Umbilical cord (tissue), 2 donors: ENCODE data around the gene DGKB. TPM values are rescaled to one million over a fixed set of nuclear protein-coding genes. Genes with fewer than 3 reads are reported as not detected.
A peak's percentile ranks its signal among the peaks of the same experiment; 100 is the strongest.

Experiments
- DNase-seq: peaks from one replicate; pipeline ENCODE4 v3.0.0-alpha.2; 2015; ENCODE audit warnings: low spot score
- total RNA-seq: library from RNA; depleted of rRNA; stranded (reverse); fragments of >200 nt; gene quantifications from one replicate; pipeline ENCODE4 v1.2.3, GENCODE V29; 2014; ENCODE audit warnings: low replicate concordance; ENCODE audit not compliant: insufficient read depth

The DGKB gene
- total RNA-seq, 1 donor from 2014 or later, result 15.4 TPM

DNA sequence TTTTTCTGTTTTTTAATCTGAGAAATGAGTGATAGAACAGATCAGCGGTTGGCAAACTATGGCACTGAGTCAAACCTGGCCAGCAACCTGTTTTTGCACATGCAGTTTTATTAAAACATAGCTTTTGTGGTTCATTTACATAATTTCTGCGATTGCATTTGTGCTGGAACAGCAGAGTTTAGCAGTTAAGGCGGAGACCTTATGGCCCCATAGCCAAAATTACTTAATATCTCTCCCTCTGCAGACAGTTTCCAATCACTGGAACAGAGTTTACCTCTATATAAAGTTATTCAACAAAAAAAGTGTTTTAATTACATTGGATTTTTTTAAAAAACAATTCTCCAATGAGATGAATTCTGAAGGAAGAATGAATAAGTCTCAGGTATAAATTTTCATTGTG, 212.1 kb downstream of the DGKB start:
- DNase-seq, result no peak

DNA sequence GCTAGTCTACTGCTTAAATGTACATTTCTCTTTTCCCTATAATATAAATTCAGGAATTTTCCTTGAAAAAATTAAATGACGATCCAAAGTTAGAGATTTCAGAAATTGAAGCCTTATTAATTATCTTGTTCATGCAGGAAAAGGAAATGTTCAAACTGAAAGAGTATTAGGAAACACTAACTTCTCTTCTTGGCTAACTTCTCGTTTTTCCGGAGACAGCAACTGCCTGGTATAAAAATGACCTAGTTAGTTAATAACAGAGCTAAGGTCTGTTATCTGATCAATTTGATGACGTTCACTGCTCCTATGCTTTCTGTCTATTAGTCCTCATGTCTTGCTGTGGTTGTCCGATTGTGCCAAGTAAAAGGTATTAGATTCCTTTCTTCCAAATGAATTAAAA, 212.5 kb downstream of the DGKB start:
- no peak for DNase-seq

DNA sequence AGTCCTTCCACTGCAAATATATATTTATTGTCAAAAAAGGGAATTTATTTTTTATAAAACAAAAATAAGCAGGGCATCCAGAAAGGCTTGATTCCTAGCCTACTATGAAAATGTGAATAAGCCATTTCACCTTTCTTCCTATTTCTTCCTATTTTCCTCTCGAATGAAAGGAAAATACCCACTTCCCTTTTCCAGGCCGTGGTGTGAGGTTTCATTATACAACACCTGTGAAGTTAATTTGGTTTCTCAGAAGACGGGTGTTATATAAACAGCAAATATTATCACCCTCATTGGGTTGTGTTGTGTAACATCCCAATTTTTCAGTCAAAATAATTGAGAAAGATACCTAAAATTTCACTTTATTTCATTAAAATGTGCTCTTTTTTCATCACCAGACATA, 214.3 kb downstream of the DGKB start:
- DNase-seq, result no peak

DNA sequence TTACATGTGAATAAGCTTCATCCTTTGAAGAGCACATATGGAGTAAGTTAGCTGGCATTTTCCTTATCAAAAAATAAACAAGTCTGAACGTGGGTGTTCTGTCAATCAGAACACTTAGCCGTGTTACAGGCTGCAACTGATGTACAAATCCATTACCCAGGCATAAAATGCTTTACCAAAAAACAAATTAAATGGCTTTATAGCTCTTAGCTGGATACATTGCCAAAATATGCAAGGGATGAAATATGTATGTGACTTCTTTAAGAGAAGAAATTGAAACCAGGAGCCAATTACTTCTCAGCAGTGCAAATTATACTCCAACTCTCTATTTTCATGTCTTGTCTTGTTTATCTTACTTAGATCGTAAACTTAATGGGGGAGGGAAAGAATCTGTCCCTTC, 214.8 kb downstream of the DGKB start:
- DNase-seq, result peak; percentile 4

DNA sequence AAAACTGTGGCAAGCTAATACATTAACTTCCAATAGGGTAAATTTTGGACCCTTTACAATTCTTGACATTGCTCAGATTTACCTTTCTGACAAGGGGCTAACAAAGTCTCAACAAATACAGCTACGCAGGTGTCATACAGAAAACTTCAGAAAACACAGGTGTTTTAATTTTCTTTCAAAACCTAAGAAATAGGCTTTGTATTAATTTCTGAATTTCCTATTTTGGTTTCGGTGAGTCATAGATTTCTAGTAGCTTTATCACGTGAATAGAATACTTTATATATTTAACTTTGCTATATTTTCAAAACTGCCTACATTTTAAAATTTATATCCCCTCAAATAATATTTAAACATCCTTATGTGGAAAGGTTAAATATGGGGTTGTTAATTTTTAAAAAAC, 215.3 kb downstream of the DGKB start:
- no peak for DNase-seq

DNA sequence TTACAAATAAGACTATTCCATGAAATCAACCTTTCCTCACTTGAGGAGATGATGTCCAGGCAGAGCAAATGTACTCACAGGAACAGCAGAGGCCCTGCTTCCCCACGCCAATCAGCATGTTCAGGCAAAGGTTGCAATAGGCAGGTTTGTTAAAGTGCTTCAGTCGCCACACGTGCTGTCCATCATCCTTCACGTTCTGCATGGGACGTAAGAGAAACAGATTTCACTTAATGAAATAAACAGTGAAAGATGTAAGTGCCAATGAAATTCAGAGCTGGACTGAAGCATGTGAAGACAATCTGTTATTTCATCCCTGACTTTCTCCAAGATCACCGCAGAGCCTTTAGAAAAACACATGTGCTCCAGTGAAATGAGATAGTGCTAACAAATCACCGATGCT, 217.4 kb downstream of the DGKB start:
- DNase-seq, result no peak

DNA sequence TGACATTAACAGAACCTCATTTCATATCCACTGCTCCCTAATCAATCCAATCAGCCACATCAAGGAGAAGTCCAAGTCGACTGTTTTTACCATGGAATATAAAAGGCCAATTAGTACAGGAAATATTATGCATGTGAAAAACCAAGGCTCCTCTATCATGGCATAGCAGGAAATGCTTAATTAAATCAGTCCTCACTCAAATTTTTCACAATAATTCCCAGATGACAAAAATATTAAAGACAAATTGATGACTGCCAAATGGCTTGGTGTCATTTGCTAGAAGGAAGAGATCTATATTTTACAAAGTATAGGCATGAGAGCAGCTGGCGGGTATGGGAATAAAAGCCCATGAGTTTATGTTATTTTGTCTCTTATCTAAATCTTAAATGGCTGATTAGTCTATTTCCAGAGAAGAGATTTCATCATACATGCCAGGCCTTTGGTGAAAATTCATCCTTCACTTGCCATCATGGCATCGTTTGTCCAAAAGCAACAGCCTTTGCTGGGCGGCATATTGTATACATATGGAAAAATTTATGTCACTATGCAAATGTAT, 219.6 kb downstream of the DGKB start:
- DNase-seq, result no peak

DNA sequence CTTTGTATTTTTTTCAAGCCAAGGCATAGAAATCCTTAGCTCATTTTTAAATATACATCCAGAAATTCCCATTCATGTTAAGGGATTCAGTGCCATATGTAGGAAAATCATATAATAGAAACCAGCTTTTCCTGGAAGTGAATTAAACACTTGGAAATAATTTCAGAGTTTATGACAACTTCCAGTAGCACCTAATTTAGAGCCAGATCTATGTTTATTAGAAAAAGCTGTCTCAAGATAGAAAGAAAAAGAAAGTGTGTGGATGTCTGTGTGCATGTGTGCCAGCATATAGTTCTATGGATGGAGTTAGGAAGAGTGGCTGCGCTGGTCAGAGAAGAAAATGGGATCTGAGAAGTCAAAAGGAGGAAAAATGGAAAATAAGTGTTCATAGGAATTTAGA, 225.7 kb downstream of the DGKB start:
- DNase-seq, result no peak

DNA sequence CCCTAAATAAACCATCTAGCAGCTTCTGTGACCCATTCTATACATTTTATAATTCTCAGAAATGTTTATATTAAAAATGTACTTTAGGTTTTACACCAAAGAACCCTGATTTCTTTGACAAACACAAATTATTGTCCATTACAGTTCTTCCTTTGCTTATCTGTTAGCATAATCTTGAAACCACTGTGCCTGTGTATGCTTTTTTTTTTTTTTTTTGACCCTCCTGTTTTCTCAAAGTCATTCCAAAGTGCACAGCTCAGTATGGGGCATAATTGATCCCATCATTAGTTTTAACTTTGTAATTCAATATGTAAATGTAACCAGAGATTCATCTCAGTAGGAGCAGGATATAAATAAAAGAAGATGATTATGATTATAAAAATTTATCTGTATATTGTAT, 229.3 kb downstream of the DGKB start:
- no peak for DNase-seq

DNA sequence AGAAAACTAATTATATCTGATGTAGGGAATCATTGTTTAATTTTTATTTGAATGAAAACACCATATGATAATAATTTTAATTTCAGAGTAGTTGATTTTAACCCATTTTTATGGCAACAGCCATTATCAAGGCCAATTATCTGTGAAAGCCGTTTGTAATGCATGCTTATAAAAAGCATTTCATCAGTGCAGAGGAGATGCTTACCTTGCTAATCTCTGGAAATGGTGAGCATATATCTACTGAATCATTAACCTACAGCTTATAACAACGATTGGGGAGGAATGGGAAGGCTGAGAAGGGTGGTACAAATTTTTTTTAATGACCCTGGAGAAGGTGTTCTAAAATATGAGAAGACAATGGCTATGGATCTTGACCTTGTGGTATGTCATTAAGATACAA, 235.6 kb downstream of the DGKB start:
- no peak for DNase-seq

DNA sequence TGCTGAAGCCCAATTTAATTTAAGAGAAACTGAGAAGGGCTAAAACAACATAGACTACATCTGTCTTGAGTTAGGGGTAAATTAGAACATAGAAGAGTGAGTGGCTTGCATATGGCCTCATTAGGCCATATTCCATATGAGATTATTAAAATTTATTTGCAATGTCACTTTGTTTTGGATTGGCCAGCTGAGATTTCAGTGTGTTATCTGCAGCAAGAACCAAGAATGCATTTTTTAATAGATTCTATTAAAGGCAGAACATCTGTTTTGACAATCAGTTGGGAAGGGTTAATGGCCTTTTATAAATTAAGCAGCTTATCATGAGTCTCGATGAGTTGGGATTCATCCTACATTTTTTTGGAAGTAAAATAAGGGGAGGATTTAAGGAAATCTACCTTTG, 236.2 kb downstream of the DGKB start:
- no peak for DNase-seq

DNA sequence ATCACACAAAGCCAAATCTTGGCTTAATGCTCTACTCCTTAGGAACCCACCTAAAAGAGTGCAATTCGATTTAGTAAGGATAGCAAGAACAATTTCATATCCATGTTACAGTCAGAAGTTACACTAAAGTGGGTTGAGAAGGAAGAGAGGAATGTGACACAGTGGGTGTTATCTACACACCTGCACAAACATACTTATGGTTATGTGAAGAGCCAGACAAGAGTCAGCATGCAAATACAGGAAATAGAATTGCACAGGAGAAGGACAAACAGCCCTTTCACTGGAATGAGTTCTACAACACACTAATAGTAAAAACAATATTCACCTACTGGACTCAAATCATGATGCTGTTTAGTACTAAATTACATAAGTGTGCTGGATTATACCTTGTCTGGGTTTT, 262.8 kb downstream of the DGKB start:
- DNase-seq, result no peak

DNA sequence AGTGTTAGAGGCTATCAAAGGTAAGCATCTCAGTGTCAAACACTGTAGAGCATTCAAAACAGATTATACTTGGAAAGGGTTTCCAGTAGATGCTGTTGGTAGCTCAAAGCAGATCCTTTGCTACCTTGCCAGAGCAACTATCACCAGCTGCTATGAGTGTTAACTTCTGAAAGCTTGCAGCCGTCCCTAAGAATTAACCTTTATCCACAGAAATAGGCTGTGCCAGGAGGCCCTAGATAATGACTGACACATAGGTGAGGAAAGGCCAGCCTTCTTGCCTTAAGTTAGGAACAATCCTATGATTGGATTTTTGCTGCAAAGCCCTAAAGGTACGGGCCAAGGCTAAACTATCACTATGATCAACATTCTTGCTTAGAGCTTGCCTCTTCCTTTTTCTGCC, 263.2 kb downstream of the DGKB start:
- DNase-seq, result no peak

DNA sequence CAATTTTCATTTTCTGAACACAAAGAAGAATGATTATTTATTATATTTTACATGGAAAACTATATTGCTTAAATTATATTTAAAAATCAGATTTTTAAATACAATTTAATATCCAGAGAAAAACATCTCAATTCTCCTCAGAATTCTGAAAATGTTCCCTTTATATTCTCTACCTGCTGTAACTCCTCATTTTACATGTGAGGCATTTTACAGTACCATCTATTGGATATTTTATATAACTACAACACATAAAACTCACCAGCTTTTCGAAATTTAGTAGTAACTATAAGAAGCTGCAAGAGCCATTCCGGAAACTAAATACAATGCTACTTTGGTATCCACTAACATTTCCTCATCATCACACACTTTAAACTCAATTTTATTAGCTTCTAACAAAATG, 264.6 kb downstream of the DGKB start:
- DNase-seq, result no peak

DNA sequence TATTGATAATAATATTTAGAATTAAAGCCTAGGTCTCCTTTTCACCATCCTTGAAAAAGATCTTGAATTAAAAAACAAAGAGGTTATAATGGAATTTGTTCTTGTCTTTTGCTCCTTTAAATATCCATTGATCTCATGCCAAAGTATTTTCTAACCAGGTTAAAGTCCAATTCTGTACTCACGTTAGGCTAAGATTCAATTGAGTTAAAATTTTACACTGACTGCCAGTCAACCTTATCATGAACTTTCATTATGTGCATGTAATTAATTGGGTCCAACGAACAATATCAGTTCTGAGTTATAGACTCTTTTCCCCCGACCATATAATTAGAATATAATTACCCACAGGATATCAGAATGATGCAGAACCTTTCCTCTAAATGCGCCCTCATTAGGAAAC, 266.6 kb downstream of the DGKB start:
- DNase-seq, result no peak

DNA sequence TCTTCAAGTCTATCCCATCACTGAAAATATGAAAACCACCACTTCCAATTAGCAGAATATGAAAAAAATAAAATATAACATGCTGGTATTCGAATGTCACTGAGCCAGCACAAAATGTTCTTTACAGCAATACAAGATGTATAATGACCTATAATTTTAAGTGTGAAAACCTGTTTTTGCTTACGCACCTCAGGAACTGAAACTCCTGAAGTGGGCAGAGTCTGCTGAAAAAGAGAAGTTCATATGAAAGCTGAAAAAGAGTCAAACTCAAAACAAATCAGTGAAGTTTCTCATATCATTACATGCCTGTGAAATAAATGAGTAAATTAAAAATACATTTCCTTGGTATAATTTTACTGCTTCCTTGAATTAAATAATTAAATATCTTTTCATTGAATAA, 272.5 kb downstream of the DGKB start:
- no peak for DNase-seq

DNA sequence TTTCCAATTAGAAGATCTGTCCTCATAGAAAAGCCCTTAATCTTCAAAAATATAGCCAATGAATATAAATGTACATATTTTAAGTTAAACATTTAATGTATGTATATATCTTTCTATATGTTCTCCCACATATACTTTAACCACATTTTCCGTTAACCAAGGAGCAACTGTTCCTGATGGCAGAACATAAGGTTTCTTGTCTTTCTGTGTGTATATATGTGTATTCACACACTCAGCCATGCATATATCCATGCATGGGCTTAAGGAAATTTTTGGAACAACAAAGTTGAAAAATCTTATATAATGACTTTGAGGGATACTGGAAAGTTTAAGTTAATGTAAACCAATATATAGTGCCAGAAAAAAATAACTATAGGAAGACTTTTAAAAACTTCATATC, 274.0 kb downstream of the DGKB start:
- no peak for DNase-seq

DNA sequence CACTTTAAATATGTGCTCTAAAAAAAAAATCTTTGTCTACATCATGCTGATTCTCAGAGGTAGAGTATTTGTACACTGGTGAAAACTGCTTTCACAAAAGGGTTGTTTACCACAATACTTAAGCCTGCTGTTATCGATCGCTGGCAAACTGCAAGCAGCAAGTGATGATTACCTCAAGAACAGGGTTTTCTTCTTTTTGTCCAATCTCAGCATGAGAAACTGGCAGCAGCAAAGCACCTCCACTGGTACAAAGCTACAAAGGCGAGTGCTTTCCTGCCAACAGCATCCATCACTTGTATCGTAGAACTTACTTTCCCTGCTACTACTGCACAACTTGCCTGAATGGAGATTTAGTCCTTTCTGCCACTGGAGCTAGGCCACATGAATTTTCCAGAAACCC, 276.5 kb downstream of the DGKB start:
- DNase-seq, result no peak

DNA sequence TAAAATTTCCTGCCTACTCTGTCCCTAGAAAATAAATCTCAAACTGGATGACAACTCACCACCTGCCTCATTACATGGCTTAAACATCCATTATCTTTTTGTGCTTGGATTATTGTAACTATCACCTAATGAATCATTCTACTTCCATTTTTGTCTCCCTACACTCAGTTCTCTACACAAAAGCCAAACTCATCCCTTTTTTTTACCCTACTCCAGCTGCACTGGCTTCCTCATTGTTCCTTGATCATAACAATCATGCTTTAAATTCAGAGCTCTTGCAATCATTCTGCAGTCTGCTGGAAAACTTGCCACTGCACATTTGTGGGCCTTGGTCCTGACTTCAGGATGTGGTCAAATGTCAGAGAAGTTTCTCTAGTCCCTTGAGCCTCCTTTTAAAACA, 280.0 kb downstream of the DGKB start:
- no peak for DNase-seq

DNA sequence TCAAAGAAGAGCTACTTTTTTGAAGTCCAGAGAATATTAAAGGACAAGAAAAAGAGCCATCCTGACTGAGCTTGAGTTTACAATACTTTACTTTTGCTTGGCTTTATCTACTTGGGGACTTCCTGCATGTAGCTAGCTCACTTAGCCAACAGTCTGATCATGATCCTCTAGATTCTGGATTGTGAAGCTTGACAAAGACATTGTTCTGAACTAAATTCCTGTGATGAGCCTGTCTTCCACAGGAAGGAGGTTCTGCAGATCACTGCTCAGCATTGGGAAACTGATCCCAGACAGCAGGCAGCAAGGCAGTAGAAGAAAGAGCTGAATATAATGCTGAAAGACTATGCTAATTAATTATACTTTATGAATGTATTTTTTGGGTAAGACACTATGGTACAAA, 296.4 kb downstream of the DGKB start:
- DNase-seq, result no peak

DNA sequence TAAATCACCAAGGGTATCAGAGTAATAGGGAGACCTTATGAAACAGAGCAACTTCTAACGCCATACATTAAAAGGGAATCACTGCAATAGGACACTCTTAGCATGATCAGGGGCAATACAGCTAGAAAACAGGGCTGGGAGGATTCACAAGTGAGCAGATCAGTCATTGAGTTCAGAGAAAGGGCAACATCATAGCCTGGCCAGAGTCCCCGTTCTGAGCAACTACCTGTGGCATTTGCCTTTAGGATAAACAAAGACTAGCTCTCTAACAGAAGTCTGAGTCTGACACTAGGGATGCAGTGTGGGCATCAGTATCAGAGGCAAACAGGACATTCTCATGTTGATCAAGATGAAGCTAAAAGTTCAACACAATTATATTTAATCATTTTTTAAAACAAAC, 297.9 kb downstream of the DGKB start:
- no peak for DNase-seq

DNA sequence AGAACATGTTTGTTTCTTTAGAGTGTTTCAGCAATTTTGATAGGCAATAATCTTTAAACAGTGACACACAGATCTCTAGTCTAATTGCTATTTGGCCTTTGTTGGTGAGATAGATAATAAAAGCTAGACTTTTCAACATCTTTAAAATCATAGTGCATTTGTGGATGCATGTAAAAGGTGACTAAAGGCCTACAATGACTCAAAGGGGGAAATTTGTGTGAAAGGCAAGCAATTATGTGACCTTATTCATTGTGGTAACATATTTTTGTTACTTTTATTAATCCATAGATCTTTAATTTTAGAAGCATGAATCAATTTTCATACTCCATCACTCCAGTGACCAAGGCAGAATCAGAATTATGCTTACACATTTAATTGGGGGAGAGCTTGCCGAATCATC, 299.7 kb downstream of the DGKB start:
- DNase-seq, result no peak

DNA sequence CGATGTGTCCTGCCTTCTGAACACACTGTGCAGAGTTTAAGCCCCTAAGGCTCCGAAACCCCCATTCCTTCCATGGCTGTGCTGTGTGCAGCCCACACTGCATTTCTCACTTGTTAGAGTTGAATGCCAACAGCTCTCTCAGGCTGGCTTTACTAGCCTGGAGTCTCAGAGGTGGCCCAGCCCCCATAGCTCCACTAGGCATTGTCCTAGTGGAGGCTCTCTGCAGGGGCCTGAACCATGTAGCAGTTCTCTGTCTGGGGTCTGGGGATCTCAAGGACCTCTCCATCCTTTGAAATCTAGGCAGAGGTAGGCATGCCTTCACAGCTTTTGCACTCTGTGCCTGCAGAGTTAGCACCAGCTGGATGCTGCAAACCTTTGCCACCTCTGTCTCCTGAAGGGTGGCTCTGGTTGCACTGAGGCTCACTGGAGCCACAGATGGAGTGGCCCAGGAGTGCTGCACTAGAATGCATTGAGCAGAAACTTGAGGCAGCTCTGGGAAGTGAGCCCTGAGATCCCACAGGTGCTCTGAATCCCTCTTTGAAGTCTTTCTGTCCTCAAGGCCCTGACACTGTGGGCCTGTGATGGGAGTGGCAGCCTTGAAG, 301.7 kb downstream of the DGKB start:
- DNase-seq, result no peak

DNA sequence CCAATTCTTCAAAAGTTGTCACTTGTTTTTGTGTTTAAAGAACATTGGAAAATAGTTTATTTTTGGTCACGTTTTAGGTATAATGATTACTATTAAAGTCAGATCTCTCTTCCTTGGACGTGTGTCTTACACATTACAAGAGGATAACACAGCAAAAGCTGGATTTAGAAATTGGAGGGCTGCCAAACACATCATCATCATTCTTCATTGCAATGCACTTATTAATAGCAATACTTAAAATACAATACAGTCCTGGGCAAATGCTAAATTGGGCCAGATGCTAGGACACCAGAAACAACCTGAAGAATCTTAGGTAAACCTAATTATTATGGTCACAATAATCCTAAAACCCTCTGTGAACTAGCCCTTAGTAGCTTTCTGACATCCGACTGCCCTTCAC, 303.6 kb downstream of the DGKB start:
- DNase-seq, result peak; percentile 3
